Caco-2 (cell line): Measurements from ENCODE around the gene YKT6. TPM values are rescaled to one million over a fixed set of nuclear protein-coding genes. Genes with fewer than 3 reads are reported as not detected.

ENCODE experiments used
- BruUV-seq: library from RNA; stranded (reverse); fragments of 400-500 nt; replicated peaks from 2 replicates; lab custom pipeline; 2021; lab: Mats Ljungman, UMichigan
- CTCF ChIA-PET: fragments of 300-600 bp; sonication (Branson Sonifier 250); formaldehyde crosslinking; loops from one replicate; lab custom pipeline; 2022; ENCODE audit warnings: antibody characterized with exemption; lab: Charles Lee
- POLR2A ChIA-PET: fragments of 300-600 bp; sonication (Branson Sonifier 250); formaldehyde crosslinking; loops from one replicate; lab custom pipeline; 2022; ENCODE audit warnings: antibody characterized with exemption; lab: Charles Lee
- DNase-seq, 2 experiments: peaks; one replicate each; pipeline versions ENCODE4 v3.0.0 to v3.0.0-alpha.2; 2020 to 2022
- H3K27me3 ChIP-seq: replicated peaks from 2 replicates; pipeline ENCODE4 v1.6.0; 2011; ENCODE audit warnings: low read length; ENCODE audit not compliant: control insufficient read depth, insufficient read depth
- H3K36me3 ChIP-seq: 2 replicates; pipeline ENCODE4 v1.5.1; 2011; ENCODE audit warnings: low read length; ENCODE audit not compliant: control insufficient read depth, insufficient read depth
- H3K4me1 ChIP-seq: fragments of 250-450 bp; sonication (Bioruptor Pico); 2 replicates; pipeline ENCODE4 v1.5.1; 2020; ENCODE audit warnings: mild to moderate bottlenecking
- H3K4me3 ChIP-seq: 2 replicates; pipeline ENCODE4 v1.5.1; 2011; ENCODE audit warnings: low read depth, mild to moderate bottlenecking, control low read depth, low read length
- H3K9me3 ChIP-seq: fragments of 250-450 bp; sonication (Bioruptor Pico); 2 replicates; pipeline ENCODE4 v1.5.1; 2020; ENCODE audit warnings: mild to moderate bottlenecking, moderate library complexity
- H3K27ac Mint-ChIP-seq: one replicate; pipeline ENCODE4 v1.8.0; 2022; ENCODE audit warnings: mixed read lengths; ENCODE audit not compliant: unreplicated experiment
- H3K27me3 Mint-ChIP-seq: one replicate; pipeline ENCODE4 v1.8.0; 2022; ENCODE audit warnings: mixed read lengths; ENCODE audit not compliant: insufficient read depth, unreplicated experiment
- H3K36me3 Mint-ChIP-seq: one replicate; pipeline ENCODE4 v1.8.0; 2022; ENCODE audit warnings: mild to moderate bottlenecking, mixed read lengths; ENCODE audit not compliant: insufficient read depth, unreplicated experiment
- H3K4me1 Mint-ChIP-seq: one replicate; pipeline ENCODE4 v1.8.0; 2022; ENCODE audit warnings: low read depth, mixed read lengths; ENCODE audit not compliant: unreplicated experiment
- H3K4me3 Mint-ChIP-seq: one replicate; pipeline ENCODE4 v1.8.0; 2022; ENCODE audit warnings: mild to moderate bottlenecking, moderate library complexity, mixed read lengths; ENCODE audit not compliant: unreplicated experiment
- H3K9me3 Mint-ChIP-seq: one replicate; pipeline ENCODE4 v1.8.0; 2022; ENCODE audit warnings: mixed read lengths; ENCODE audit not compliant: unreplicated experiment
- CTCF ChIP-seq, 2 experiments: fragments of 200-600 bp in 1 of 2; IDR thresholded peaks; 1 replicate in 1 of 2; 2 replicates in 1 of 2; pipeline versions ENCODE4 v1.5.1 to v1.8.0; 2011 to 2022; ENCODE audit warnings: antibody characterized with exemption in 1 of 2, control low read depth in 1 of 2, inconsistent platforms in 1 of 2, low read depth in 1 of 2, low read length in 1 of 2, mild to moderate bottlenecking in 1 of 2, moderate library complexity in 1 of 2; ENCODE audit not compliant: insufficient read depth in 1 of 2, severe bottlenecking in 1 of 2, unreplicated experiment in 1 of 2
- intact Hi-C: fragments of 100-400 bp; cut with micrococcal nuclease; formaldehyde crosslinking; loops from one replicate; pipeline ENCODE4 v1.10.0; 2022; ENCODE audit not compliant: unreplicated experiment
- total RNA-seq: library from RNA; stranded (reverse); gene quantifications from 2 replicates; pipeline ENCODE4 v1.2.3, GENCODE V29; 2022

YKT6 gene
- total RNA-seq, 1 experiment from 2014 or later: 123 TPM

GRCh38 chr7:44191171-44191570, 9.6 kb upstream of the YKT6 start:
- CTCF ChIA-PET: no interaction called here
- no peak for DNase-seq
- POLR2A ChIA-PET: no interaction called here
- intact Hi-C loops: no loop called here
- H3K36me3 ChIP-seq: no peaks in the 10 kb centered on the region
- H3K27me3 Mint-ChIP-seq: peaks cover 8% of the 10 kb centered on the region
- H3K27me3 ChIP-seq: no peaks in the 10 kb centered on the region; the same call in 1 of the 2 replicates
- H3K36me3 Mint-ChIP-seq: no peaks in the 10 kb centered on the region
- no peaks in the 10 kb centered on the region for H3K9me3 ChIP-seq
- H3K9me3 Mint-ChIP-seq: no peaks in the 10 kb centered on the region
- no peak overlapping the region for H3K27ac Mint-ChIP-seq
- H3K4me1 ChIP-seq: no peaks in the 10 kb centered on the region
- no peaks in the 10 kb centered on the region for H3K4me1 Mint-ChIP-seq
- no TSS peak for BruUV-seq
- no peak overlapping the region for H3K4me3 ChIP-seq
- TF ChIP-seq CTCF (IDR thresholded peaks at IDR 0.05; ENCODE audit: insufficient read depth in 1 of 2, low read depth in 1 of 2, low read length in 1 of 2, severe bottlenecking in 1 of 2, unreplicated experiment in 1 of 2): no peak
- H3K4me3 Mint-ChIP-seq: no peak overlapping the region

- Histone ChIP-seq H3K36me3 (no peaks in the 10 kb centered on the region), H3K9me3 (no peaks in the 10 kb centered on the region), H3K27me3 (no peaks in the 10 kb centered on the region), H3K4me1 (no peaks in the 10 kb centered on the region), H3K4me3 (no peak overlapping the region)
- DNase-seq: no peak
- no TSS peak for BruUV-seq
- intact Hi-C loops: no loop called here
- H3K27ac Mint-ChIP-seq: no peak overlapping the region
- no peaks in the 10 kb centered on the region for H3K36me3 Mint-ChIP-seq
- POLR2A ChIA-PET: no interaction called here
- H3K9me3 Mint-ChIP-seq: no peaks in the 10 kb centered on the region
- H3K4me3 Mint-ChIP-seq: no peak overlapping the region
- peaks cover 8% of the 10 kb centered on the region for H3K27me3 Mint-ChIP-seq
- no peaks in the 10 kb centered on the region for H3K4me1 Mint-ChIP-seq
- no peak for TF ChIP-seq CTCF (IDR thresholded peaks at IDR 0.05; ENCODE audit: insufficient read depth in 1 of 2, low read depth in 1 of 2, low read length in 1 of 2, severe bottlenecking in 1 of 2, unreplicated experiment in 1 of 2)
- CTCF ChIA-PET: no interaction called here
These were observed 7.6 kb upstream of the YKT6 start for GRCh38 chr7:44193011-44193802.

GRCh38 chr7:44194069-44194468, 6.7 kb upstream of the YKT6 start:
- no peak overlapping the region for H3K4me3 Mint-ChIP-seq
- no peaks in the 10 kb centered on the region for H3K4me1 Mint-ChIP-seq
- no TSS peak for BruUV-seq
- no peaks in the 10 kb centered on the region for H3K9me3 Mint-ChIP-seq
- Histone ChIP-seq H3K36me3 (no peaks in the 10 kb centered on the region), H3K27me3 (no peaks in the 10 kb centered on the region), H3K4me3 (no peak overlapping the region), H3K4me1 (no peaks in the 10 kb centered on the region), H3K9me3 (no peaks in the 10 kb centered on the region)
- H3K36me3 Mint-ChIP-seq: no peaks in the 10 kb centered on the region
- TF ChIP-seq CTCF (IDR thresholded peaks at IDR 0.05; ENCODE audit: insufficient read depth in 1 of 2, low read depth in 1 of 2, low read length in 1 of 2, severe bottlenecking in 1 of 2, unreplicated experiment in 1 of 2): no peak
- CTCF ChIA-PET: interaction anchor here (1.0 kb wide), 1 partner anchor 63 kb away, joined by 3 read pairs; no protein-coding TSS in a partner anchor
- H3K27ac Mint-ChIP-seq: no peak overlapping the region
- DNase-seq: no peak
- peaks cover 8% of the 10 kb centered on the region for H3K27me3 Mint-ChIP-seq
- intact Hi-C loops: no loop called here
- POLR2A ChIA-PET: no interaction called here
